SK-N-MC (cell line): ENCODE measurements around the gene PROX1.

Experiments
- DNase-seq: peaks from one replicate; pipeline ENCODE4 v3.0.0-alpha.2; 2011; ENCODE audit warnings: low read depth, low spot score
- H3K27ac ChIP-seq: fragments of 200-600 bp; sonication (generic); 2 replicates; pipeline ENCODE4 v1.5.1; 2016; ENCODE audit warnings: mixed run types
- H3K36me3 ChIP-seq: fragments of 200-600 bp; sonication (generic); 2 replicates; pipeline ENCODE4 v1.6.1; 2017; ENCODE audit warnings: antibody characterized with exemption, low read length, mixed read lengths; ENCODE audit not compliant: insufficient read depth
- H3K4me3 ChIP-seq: fragments of 200-600 bp; sonication (generic); 2 replicates; pipeline ENCODE4 v1.5.1; 2016
- H3K9ac ChIP-seq: fragments of 200-600 bp; sonication (generic); 2 replicates; pipeline ENCODE4 v1.8.0; 2017; ENCODE audit warnings: mixed run types, mixed read lengths; ENCODE audit not compliant: insufficient read length
- H3K9me3 ChIP-seq: fragments of 200-600 bp; sonication (generic); 2 replicates; pipeline ENCODE4 v1.6.1; 2017; ENCODE audit warnings: low read depth, mild to moderate bottlenecking, antibody characterized with exemption, low read length, moderate library complexity, mixed read lengths
- EZH2 ChIP-seq: fragments of 200-600 bp; sonication (generic); IDR thresholded peaks from one replicate; pipeline ENCODE4 v1.6.1; 2017; ENCODE audit warnings: antibody characterized with exemption
- FOXP2 ChIP-seq: optimal IDR thresholded peaks from 2 replicates; pipeline ENCODE3; 2011; ENCODE audit warnings: mild to moderate bottlenecking, moderate library complexity; ENCODE audit not compliant: insufficient read depth; ENCODE audit errors: extremely low read length, control extremely low read depth
- POLR2AphosphoS5 ChIP-seq: IDR thresholded peaks from 2 replicates; pipeline ENCODE4 v1.6.1; 2012; ENCODE audit warnings: mild to moderate bottlenecking, low read depth, low read length, borderline replicate concordance

PROX1 gene

GRCh38 chr1:214066190-214066589, 78.4 kb downstream of the PROX1 start:
- H3K36me3 ChIP-seq = no peaks in the 10 kb centered on the region
- H3K27ac ChIP-seq = no peak overlapping the region
- no peak for TF ChIP-seq EZH2
- TF ChIP-seq POLR2AphosphoS5 = no peak
- TF ChIP-seq FOXP2 = no peak
- no peak overlapping the region for H3K4me3 ChIP-seq
- no peaks in the 10 kb centered on the region for H3K9me3 ChIP-seq
- no peak overlapping the region for H3K9ac ChIP-seq
- no peak for DNase-seq

- Histone ChIP-seq H3K27ac (no peak overlapping the region), H3K36me3 (no peaks in the 10 kb centered on the region), H3K4me3 (no peak overlapping the region), H3K9ac (no peak overlapping the region), H3K9me3 (no peaks in the 10 kb centered on the region)
- no peak for TF ChIP-seq POLR2AphosphoS5
- TF ChIP-seq EZH2 = no peak
- TF ChIP-seq FOXP2 = no peak
- DNase-seq = no peak
Observed at GRCh38 chr1:214066936-214067335, 79.2 kb downstream of the PROX1 start.

- no peak for DNase-seq
- H3K27ac ChIP-seq = no peak overlapping the region
- no peaks in the 10 kb centered on the region for H3K9me3 ChIP-seq
- no peak overlapping the region for H3K4me3 ChIP-seq
- TF ChIP-seq FOXP2 = no peak
- no peak for TF ChIP-seq EZH2
- no peak for TF ChIP-seq POLR2AphosphoS5
- no peaks in the 10 kb centered on the region for H3K36me3 ChIP-seq
- no peak overlapping the region for H3K9ac ChIP-seq
Observed at GRCh38 chr1:214067397-214067796, 79.6 kb downstream of the PROX1 start.

GRCh38 chr1:214067853-214068703, 80.3 kb downstream of the PROX1 start:
- Histone ChIP-seq H3K36me3 (no peaks in the 10 kb centered on the region), H3K9ac (no peak overlapping the region), H3K4me3 (no peak overlapping the region), H3K9me3 (no peaks in the 10 kb centered on the region), H3K27ac (no peak overlapping the region)
- no peak for DNase-seq
- TF ChIP-seq POLR2AphosphoS5 = no peak
- no peak for TF ChIP-seq FOXP2
- TF ChIP-seq EZH2 = no peak

GRCh38 chr1:214068979-214069378, 81.2 kb downstream of the PROX1 start:
- Histone ChIP-seq H3K36me3 (no peaks in the 10 kb centered on the region), H3K9me3 (no peaks in the 10 kb centered on the region), H3K27ac (no peak overlapping the region), H3K9ac (no peak overlapping the region), H3K4me3 (no peak overlapping the region)
- DNase-seq = no peak
- TF ChIP-seq POLR2AphosphoS5 (no peak), FOXP2 (no peak), EZH2 (no peak)

GRCh38 chr1:214071469-214071868, 83.7 kb downstream of the PROX1 start:
- H3K9me3 ChIP-seq = no peaks in the 10 kb centered on the region
- no peak overlapping the region for H3K9ac ChIP-seq
- H3K36me3 ChIP-seq = no peaks in the 10 kb centered on the region
- no peak for DNase-seq
- H3K4me3 ChIP-seq = no peak overlapping the region
- H3K27ac ChIP-seq = no peak overlapping the region
- TF ChIP-seq POLR2AphosphoS5 (no peak), FOXP2 (no peak), EZH2 (no peak)

GRCh38 chr1:214072426-214073157, 84.8 kb downstream of the PROX1 start:
- Histone ChIP-seq H3K4me3 (no peak overlapping the region), H3K9me3 (no peaks in the 10 kb centered on the region), H3K9ac (no peak overlapping the region), H3K27ac (no peak overlapping the region), H3K36me3 (no peaks in the 10 kb centered on the region)
- TF ChIP-seq FOXP2 (no peak), POLR2AphosphoS5 (no peak), EZH2 (no peak)
- no peak for DNase-seq

DNA sequence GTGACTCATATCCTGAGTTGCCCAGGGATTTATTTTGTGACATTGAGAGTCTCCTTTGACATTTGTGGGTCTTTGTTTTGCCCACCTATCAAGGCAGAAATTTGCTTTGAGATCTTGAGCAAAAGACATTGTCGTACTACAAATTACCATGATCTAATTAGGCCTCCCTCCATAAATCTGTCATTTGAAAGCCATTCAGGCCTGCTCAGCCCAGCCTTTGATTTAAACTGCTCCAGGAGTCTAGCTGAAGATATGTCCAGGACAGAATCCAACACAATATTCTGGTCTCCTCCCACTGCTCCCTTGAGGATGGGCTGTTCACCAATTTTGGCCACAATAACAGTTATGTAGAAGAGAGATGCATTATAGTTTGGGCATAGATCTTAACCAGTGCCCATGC, 86.7 kb downstream of the PROX1 start:
- H3K9me3 ChIP-seq = no peaks in the 10 kb centered on the region
- no peak overlapping the region for H3K4me3 ChIP-seq
- no peaks in the 10 kb centered on the region for H3K36me3 ChIP-seq
- no peak for DNase-seq
- no peak for TF ChIP-seq FOXP2
- no peak for TF ChIP-seq EZH2
- no peak for TF ChIP-seq POLR2AphosphoS5
- H3K9ac ChIP-seq = no peak overlapping the region
- H3K27ac ChIP-seq = no peak overlapping the region
